PC-3 (cell line): Measurements from ENCODE around the gene WWC2.

ENCODE experiments used
- CTCF ChIP-seq: fragments of 300-600 bp; sonication (generic); conservative IDR thresholded peaks from 2 replicates; pipeline ENCODE4 v1.5.1; 2017; ENCODE audit warnings: antibody characterized with exemption, low read depth, mild to moderate bottlenecking, low read length
- EZH2 ChIP-seq: fragments of 300-600 bp; sonication (generic); IDR thresholded peaks from one replicate; pipeline ENCODE4 v1.6.1; 2017; ENCODE audit warnings: antibody characterized with exemption, mild to moderate bottlenecking, low read length; ENCODE audit not compliant: unreplicated experiment
- EZH2phosphoT487 ChIP-seq: fragments of 300-600 bp; sonication (generic); IDR thresholded peaks from 2 replicates; pipeline ENCODE4 v1.6.1; 2018; ENCODE audit warnings: mild to moderate bottlenecking, antibody characterized with exemption, low read length, borderline replicate concordance

GRCh38 chr4:183185018-183185417 lies 86.0 kb downstream of the WWC2 start:
- TF ChIP-seq CTCF (no peak), EZH2 (no peak), EZH2phosphoT487 (no peak)
